ENCODE results near the gene MGRN1. TPM values are rescaled to one million over a fixed set of nuclear protein-coding genes. Genes with fewer than 3 reads are reported as not detected.

MGRN1 gene
- total RNA-seq, 1 experiment from 2014 or later, result 46.2 TPM

- DNase-seq (ENCODE audit: low read depth), result no peak
Measured at GRCh38 chr16:4697848-4698291, 73.2 kb downstream of the MGRN1 start.

DNA sequence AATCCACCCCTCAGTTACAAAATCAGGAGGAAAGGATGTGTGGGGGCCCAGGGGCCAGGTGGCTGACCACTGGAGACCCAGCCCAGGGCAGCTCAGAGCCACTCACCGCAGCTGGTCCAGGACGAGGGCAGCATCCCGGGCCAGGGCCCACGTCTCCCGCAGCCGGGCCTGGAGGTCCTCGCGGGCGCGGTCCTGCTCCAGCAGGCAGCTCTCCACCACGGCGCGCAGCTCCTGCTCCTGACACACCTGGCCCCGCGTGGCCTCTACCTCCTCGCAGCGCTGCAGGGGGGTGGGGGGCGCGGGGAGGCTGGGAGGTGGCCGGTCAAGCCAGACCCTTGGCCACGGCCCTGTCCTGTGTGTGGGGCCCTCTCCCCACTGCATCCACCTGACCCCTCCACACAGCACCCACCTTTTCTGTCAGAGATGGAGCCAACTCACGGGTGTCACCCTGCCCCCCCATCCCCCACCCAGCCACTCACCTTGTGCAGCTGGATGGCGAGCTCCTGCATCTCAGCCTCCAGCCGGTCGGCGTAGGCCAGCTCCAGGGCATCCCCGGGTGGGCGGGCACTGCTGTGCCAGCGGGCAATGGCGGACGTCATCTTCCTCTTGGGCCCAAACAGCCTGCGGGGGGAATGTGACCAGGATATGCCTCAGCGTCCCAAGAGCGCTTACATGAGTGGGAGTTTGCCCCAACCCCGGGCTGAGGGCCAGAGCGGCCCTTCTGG is 73.9 kb downstream of the MGRN1 start:
- DNase-seq (ENCODE audit: low read depth), result no peak

DNA sequence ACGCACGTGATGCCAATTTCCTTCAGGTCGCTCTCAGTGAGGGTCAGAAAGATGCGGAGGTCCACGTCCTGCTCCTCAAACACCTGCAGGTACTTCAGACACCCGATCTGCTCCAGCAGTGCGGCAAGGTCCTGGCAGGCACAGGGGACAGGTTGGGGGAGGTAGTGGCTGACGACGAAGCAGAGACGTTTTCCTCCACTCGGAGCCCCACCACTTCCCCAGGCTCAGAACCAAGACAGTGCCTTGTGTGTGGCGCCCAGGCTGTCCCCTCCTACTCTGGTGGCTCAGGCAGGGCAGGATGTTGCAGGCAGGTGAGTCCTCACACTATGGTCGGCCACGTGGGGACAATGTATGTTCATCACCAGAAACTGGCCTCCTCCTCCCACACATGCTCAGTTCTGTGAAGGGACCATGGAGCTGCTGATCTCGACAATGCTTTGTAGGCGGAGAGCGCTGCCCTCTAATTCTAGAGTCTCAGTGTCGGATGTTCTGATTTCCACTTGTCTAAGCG is 74.5 kb downstream of the MGRN1 start:
- no peak for DNase-seq (ENCODE audit: low read depth)

GRCh38 chr16:4700380-4700996 is 75.9 kb downstream of the MGRN1 start:
- DNase-seq (ENCODE audit: low read depth), result no peak

GRCh38 chr16:4700997-4701743 is 76.5 kb downstream of the MGRN1 start:
- no peak for DNase-seq (ENCODE audit: low read depth)

- no peak for DNase-seq (ENCODE audit: low read depth)
Measured at GRCh38 chr16:4701791-4702465, 77.3 kb downstream of the MGRN1 start.

DNA sequence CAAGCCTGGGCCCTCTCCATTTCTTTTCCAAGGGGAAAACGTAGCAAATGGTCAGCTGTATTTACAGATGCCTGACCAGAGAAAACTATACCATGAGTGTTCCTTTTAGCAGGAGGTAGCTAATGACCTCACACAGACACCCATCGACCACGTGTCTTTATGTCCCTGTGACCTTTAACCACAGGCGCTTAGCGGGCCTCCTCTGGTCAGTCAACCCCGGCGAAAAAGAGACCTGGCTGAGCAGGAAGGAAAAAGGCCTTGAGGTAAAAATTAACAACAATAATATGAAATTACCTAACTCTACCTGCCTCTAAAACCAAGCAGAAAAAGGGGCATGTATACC is 77.8 kb downstream of the MGRN1 start:
- DNase-seq (ENCODE audit: low read depth), result no peak

DNA sequence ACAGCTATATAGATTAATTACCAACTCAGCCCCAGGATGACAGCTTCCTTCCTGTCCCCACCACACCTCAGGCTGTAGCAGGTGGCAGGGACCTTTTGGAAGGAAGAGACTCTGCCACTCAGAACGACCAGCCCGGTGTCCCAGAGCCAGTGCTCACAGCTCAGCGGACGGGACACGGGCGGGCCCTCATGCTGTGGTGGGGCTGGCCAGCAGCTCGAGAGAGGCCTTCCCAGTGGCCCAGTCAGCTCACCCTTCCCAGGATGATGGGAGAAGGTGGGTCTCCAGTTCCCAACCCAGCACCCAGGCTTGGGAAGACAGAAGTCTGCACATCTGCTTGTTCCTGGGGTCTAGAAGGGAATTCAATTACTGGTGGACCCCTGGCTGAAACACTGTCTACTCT is 79.3 kb downstream of the MGRN1 start:
- DNase-seq (ENCODE audit: low read depth), result no peak

DNA sequence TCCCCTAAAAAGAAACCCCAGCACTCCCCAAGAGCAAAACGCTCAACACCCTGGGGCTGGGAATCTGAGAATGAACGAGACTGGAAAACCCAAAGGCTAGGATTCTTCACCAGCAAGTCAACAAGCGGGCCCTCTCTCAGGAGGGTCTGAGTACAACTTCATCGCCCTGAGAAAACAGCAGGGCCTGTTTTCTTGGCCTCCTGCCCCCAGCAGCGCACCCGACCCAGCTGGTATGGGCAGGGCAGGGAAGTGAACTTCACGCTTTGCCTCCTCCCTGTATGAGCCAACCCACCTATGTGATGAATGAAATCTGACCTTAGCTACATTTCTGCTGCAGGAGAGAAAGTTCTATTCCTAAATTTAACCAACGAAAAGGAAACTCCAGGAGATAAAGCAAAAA is 79.9 kb downstream of the MGRN1 start:
- DNase-seq (ENCODE audit: low read depth), result no peak

- no peak for DNase-seq (ENCODE audit: low read depth)
Measured at GRCh38 chr16:4704913-4705312, 80.3 kb downstream of the MGRN1 start.

- DNase-seq (ENCODE audit: low read depth), result no peak
Measured at GRCh38 chr16:4706871-4707270, 82.2 kb downstream of the MGRN1 start.

DNA sequence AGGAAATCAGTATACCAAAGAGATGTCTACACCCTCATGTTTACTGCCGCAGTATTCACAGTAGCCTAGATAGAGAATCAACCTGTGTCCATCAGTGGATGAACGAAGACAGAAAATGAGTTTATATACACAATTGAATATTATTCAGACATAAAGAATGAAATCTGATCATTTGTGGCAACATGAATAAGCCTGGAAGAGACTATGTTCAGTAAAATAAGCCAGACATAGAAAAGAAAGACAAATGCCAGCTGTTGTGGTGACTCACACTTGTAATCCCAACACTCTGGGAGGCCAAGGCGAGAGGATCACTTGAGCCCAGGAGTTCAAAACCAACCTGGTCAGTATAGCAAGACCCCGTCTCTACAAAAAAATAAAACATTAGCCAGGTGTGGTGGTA is 84.9 kb downstream of the MGRN1 start:
- DNase-seq (ENCODE audit: low read depth), result peak; percentile 21

GRCh38 chr16:4713663-4714501 is 89.3 kb downstream of the MGRN1 start:
- DNase-seq (ENCODE audit: low read depth), result no peak

GRCh38 chr16:4714996-4715395 is 90.4 kb downstream of the MGRN1 start:
- DNase-seq (ENCODE audit: low read depth), result no peak

DNA sequence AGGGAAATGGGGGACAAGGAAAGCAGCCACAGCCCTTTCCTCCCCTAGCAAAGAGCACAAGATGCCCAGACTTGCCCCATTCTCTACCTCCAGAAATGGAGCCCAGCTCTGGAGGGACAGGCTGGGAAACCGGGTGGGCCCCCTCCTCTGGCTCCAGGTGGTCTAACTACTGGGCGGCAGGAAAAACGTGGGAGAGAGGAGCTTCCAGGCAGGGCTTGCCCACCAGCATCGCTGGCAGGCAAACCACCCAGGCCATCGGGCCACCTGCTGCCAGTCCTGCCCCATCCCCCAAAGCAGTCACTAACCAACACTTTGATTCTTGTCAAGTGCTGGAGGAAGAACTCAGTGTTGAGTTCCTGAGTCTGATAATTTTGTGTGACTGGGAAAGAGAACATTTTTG is 93.8 kb downstream of the MGRN1 start:
- no peak for DNase-seq (ENCODE audit: low read depth)

GRCh38 chr16:4723071-4723767 is 98.6 kb downstream of the MGRN1 start:
- DNase-seq (ENCODE audit: low read depth), result no peak

GRCh38 chr16:4724661-4725270 is 100.1 kb downstream of the MGRN1 start:
- no peak for DNase-seq (ENCODE audit: low read depth)

GRCh38 chr16:4726616-4727015 is 102.0 kb downstream of the MGRN1 start:
- DNase-seq (ENCODE audit: low read depth), result no peak

DNA sequence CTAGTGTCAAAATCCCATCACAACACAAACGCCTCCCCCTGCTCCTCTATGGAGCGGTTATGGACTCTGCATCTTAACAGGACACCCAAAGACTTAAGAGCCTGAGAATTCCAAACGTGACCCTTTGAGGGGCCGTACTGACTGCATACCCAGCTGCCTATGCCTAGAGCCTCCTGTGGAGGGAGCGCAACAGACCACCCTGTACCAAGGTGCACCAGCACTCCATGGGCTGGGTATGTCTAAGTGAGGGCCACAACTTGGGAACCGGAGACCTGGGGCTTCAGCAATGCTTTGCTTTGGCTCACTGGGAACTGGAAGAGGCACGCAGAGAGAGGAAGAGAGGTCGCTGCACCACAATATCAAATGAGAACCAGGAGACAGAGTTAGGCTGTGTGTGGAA is 104.0 kb downstream of the MGRN1 start:
- no peak for DNase-seq (ENCODE audit: low read depth)

DNA sequence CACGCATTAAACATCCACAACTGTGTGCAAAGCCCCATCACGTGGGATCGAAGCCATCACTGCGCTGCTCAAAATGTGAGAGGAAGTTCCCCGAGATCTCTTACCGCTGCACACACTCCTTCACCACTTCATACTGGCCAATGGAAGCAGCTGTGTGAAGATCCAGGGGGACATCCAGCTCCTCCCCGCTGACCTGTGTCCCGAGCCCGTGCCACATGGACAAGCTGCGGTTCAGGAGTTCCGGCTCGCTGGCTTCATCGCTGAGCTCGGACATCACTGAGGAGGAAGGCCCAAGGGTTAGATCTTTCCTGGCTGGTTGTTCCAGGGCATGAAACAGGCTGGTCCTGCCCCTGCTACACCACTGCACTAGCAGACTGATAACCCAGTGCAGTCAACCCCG is 105.2 kb downstream of the MGRN1 start:
- no peak for DNase-seq (ENCODE audit: low read depth)

Measured in M059J (cell line).